HepG2 (cell line): ENCODE data around the gene POU2F2. TPM values are rescaled to one million over a fixed set of nuclear protein-coding genes. Genes with fewer than 3 reads are reported as not detected.
A peak's percentile ranks its signal among the peaks of the same experiment; 100 is the strongest.

Experiments used
- ATAC-seq: fragments of 200-7000 bp; cut with Tn5 transposase; 3 replicates; pipeline ENCODE4 v1.9.1; 2020; ENCODE audit warnings: mild to moderate bottlenecking, moderate library complexity
- BruUV-seq: library from RNA; stranded (reverse); fragments of 400-500 nt; replicated peaks from 2 replicates; lab custom pipeline; 2021; lab: Mats Ljungman, UMichigan
- CTCF ChIA-PET: fragments of 300-600 bp; formaldehyde crosslinking; extraction: SDS; loops from one replicate; lab custom pipeline; 2021; ENCODE audit warnings: low total read pairs, inconsistent platforms, low intra/inter-chr PET ratio; lab: Yijun Ruan, JAX
- POLR2A ChIA-PET: fragments of 350-600 bp; sonication (Branson Sonifier 250); formaldehyde crosslinking; loops from one replicate; lab custom pipeline; 2020; ENCODE audit warnings: antibody characterized with exemption, inconsistent platforms; lab: Yijun Ruan, JAX
- DNase-seq: peaks from one replicate; pipeline ENCODE4 v3.0.0-alpha.2; 2015; ENCODE audit warnings: low spot score
- FAIRE-seq: peaks from 3 replicates; lab custom pipeline; 2011; peaks lifted over from hg19 to GRCh38; lab: Jason Lieb, UNC
- H2AFZ ChIP-seq: one replicate; pipeline ENCODE4 v1.6.1; 2011; ENCODE audit warnings: low read length, inconsistent platforms
- H3K27ac ChIP-seq: fragments of 300-600 bp; 3 replicates; pipeline ENCODE4 v1.8.0; 2011; ENCODE audit warnings: mixed run types, mild to moderate bottlenecking, mixed read lengths, low read length, inconsistent platforms; ENCODE audit not compliant: insufficient read depth; ENCODE audit errors: extremely low read length
- H3K27me3 ChIP-seq, 2 experiments: fragments of 200-600 bp in 1 of 2; 2 replicates in 1 of 2; 3 replicates in 1 of 2; pipeline versions ENCODE4 v1.6.0 to v1.8.0; 2011; ENCODE audit warnings: low read length in 2 of 2, mild to moderate bottlenecking in 2 of 2, moderate library complexity in 2 of 2, inconsistent platforms in 1 of 2; ENCODE audit not compliant: insufficient read depth in 2 of 2, control insufficient read depth in 1 of 2
- H3K36me3 ChIP-seq, 2 experiments: fragments of 200-600 bp in 1 of 2; replicated peaks in 1 of 2; 2 replicates in 1 of 2; 3 replicates in 1 of 2; pipeline versions ENCODE4 v1.5.1 to v1.8.0; 2011; ENCODE audit warnings: low read length in 2 of 2, inconsistent platforms in 1 of 2; ENCODE audit not compliant: insufficient read depth in 2 of 2, control insufficient read depth in 1 of 2
- H3K4me1 ChIP-seq: 2 replicates; pipeline ENCODE4 v1.5.1; 2012; ENCODE audit warnings: low read length, inconsistent platforms; ENCODE audit not compliant: insufficient read depth
- H3K4me2 ChIP-seq: 2 replicates; pipeline ENCODE4 v1.6.0; 2011; ENCODE audit warnings: low read depth, low read length, inconsistent platforms
- H3K4me3 ChIP-seq, 3 experiments: fragments of 200-600 bp in 1 of 3; sonication (generic), shearing (Covaris generic) in 1 of 3; replicated peaks in 1 of 3; 2 replicates each; pipeline ENCODE4 v1.5.1; 2011 to 2016; ENCODE audit warnings: low read length in 3 of 3, inconsistent platforms in 2 of 3, low read depth in 2 of 3, mild to moderate bottlenecking in 2 of 3, control low read depth in 1 of 3, mixed read lengths in 1 of 3; ENCODE audit not compliant: insufficient read depth in 1 of 3
- H3K79me2 ChIP-seq: one replicate; pipeline ENCODE4 v1.6.1; 2011; ENCODE audit warnings: low read length, inconsistent platforms; ENCODE audit not compliant: insufficient read depth
- H3K9ac ChIP-seq: 2 replicates; pipeline ENCODE4 v1.6.0; 2011; ENCODE audit warnings: mild to moderate bottlenecking, low read depth, low read length, inconsistent platforms; ENCODE audit not compliant: insufficient read depth
- H3K9me3 ChIP-seq: 2 replicates; pipeline ENCODE4 v1.5.1; 2012; ENCODE audit warnings: mild to moderate bottlenecking, low read length
- H4K20me1 ChIP-seq: 2 replicates; pipeline ENCODE4 v1.6.0; 2011; ENCODE audit warnings: inconsistent platforms, mild to moderate bottlenecking, low read length, moderate library complexity; ENCODE audit not compliant: insufficient read depth
- WGBS: methylation state at CpG from one replicate; pipeline ENCODE4 v1.1.6; 2017; ENCODE audit warnings: low lambda C conversion rate; 5-methylcytosine and 5-hydroxymethylcytosine counted together
- in situ Hi-C: cut with HindIII; loops from 2 replicates; pipeline ENCODE4 v1.10.0; 2017; ENCODE audit warnings: low pct_unique_long_range_greater_than_20kb; ENCODE audit not compliant: extremely low pct_ligation_motif_present
- intact Hi-C: fragments of 100-400 bp; cut with micrococcal nuclease; formaldehyde crosslinking; loops from one replicate; pipeline ENCODE4 v1.10.0; 2022; ENCODE audit not compliant: unreplicated experiment
- polyA plus RNA-seq, 8 experiments: library from polyadenylated mRNA; depleted of rRNA in 3 of 8; stranded (reverse) in 7 of 8; unstranded in 1 of 8; fragments of >200 nt; fragmentation: Illumina TruSeq in 4 of 8; extraction: Trizol in 4 of 8; gene quantifications; 2 replicates each; pipeline versions ENCODE4 v1.2.1 to v1.2.3, GENCODE V29; 2011 to 2016; ENCODE audit warnings: low read depth in 4 of 8, missing spikeins in 1 of 8, mixed read lengths in 1 of 8; ENCODE audit not compliant: insufficient read depth in 1 of 8
- total RNA-seq, 5 experiments: library from RNA; depleted of rRNA; stranded (reverse); fragments of >200 nt; fragmentation: Illumina TruSeq; extraction: Trizol; gene quantifications; 2 replicates each; pipeline ENCODE4 v1.2.3, GENCODE V29; 2016; ENCODE audit warnings: low read depth in 1 of 5
- TF ChIP-seq, protein P1 (sequence below), 2 experiments: IDR thresholded peaks; 2 replicates each; pipeline ENCODE4 v1.6.1; 2011 to 2012; ENCODE audit warnings: low read length in 2 of 2, borderline replicate concordance in 1 of 2, low read depth in 1 of 2, mild to moderate bottlenecking in 1 of 2, moderate library complexity in 1 of 2
- TF ChIP-seq, protein P2 (sequence below): IDR thresholded peaks from 2 replicates; pipeline ENCODE4 v1.6.1; 2016; ENCODE audit warnings: mild to moderate bottlenecking, missing biosample characterization, missing genetic modification reagents

POU2F2 gene
- total and polyA plus RNA-seq, 2 of the 13 experiments (the other 11 are each of a cell fraction or from before 2014, with no cell fraction given), result 0.09 to 0.17 TPM

DNA sequence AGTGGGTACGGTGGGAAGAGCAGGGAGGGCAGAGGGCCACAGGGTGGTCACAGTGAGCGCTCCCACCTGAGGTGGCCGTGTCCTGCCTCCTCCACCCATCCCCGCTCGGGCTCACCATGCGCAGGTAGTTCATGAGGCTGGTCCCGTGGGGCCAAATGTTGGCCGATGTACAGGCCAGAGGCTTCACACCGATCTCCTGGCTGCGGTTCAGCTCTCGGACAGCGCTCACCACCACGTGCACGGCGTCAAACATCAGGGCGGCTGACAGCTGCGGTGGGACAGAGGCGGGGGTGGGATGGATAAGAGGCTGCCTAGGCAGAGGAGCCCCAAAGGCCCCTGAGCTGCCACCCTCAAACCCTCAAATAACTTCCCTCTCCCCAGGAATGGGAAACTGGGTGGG, 78.0 kb downstream of the POU2F2 start:
- no peak overlapping the region for H2AFZ ChIP-seq
- no peaks in the 10 kb centered on the region for H3K36me3 ChIP-seq
- in situ Hi-C loops, result no loop called here
- POLR2A ChIA-PET, result no interaction called here
- no peaks in the 10 kb centered on the region for H3K9me3 ChIP-seq
- TF ChIP-seq, protein P1, sequence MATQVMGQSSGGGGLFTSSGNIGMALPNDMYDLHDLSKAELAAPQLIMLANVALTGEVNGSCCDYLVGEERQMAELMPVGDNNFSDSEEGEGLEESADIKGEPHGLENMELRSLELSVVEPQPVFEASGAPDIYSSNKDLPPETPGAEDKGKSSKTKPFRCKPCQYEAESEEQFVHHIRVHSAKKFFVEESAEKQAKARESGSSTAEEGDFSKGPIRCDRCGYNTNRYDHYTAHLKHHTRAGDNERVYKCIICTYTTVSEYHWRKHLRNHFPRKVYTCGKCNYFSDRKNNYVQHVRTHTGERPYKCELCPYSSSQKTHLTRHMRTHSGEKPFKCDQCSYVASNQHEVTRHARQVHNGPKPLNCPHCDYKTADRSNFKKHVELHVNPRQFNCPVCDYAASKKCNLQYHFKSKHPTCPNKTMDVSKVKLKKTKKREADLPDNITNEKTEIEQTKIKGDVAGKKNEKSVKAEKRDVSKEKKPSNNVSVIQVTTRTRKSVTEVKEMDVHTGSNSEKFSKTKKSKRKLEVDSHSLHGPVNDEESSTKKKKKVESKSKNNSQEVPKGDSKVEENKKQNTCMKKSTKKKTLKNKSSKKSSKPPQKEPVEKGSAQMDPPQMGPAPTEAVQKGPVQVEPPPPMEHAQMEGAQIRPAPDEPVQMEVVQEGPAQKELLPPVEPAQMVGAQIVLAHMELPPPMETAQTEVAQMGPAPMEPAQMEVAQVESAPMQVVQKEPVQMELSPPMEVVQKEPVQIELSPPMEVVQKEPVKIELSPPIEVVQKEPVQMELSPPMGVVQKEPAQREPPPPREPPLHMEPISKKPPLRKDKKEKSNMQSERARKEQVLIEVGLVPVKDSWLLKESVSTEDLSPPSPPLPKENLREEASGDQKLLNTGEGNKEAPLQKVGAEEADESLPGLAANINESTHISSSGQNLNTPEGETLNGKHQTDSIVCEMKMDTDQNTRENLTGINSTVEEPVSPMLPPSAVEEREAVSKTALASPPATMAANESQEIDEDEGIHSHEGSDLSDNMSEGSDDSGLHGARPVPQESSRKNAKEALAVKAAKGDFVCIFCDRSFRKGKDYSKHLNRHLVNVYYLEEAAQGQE (IDR thresholded peaks at IDR 0.05; ENCODE audit: borderline replicate concordance in 1 of 2, low read depth in 1 of 2, low read length in 2 of 2), result 0 out of 4 replicates have a peak, but pooled peaks of 1 of the 2 experiments have one; percentile 13
- TF ChIP-seq, protein P2, sequence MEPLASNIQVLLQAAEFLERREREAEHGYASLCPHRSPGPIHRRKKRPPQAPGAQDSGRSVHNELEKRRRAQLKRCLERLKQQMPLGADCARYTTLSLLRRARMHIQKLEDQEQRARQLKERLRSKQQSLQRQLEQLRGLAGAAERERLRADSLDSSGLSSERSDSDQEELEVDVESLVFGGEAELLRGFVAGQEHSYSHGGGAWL (CRISPR knock-in tag), result no peak
- H4K20me1 ChIP-seq, result no peaks in the 10 kb centered on the region
- H3K27ac ChIP-seq, result no peak overlapping the region
- no peak overlapping the region for H3K9ac ChIP-seq
- no peak overlapping the region for H3K4me3 ChIP-seq
- H3K4me2 ChIP-seq, result no peak overlapping the region
- DNase-seq (no peak), ATAC-seq (no peak), FAIRE-seq (no peak)
- peaks cover 4% of the 10 kb centered on the region for H3K4me1 ChIP-seq
- no TSS peak for BruUV-seq
- H3K79me2 ChIP-seq, result no peaks in the 10 kb centered on the region
- CTCF ChIA-PET, result no interaction called here
- peaks cover 1 to 18% of the 10 kb centered on the region in 2 experiments; a peak in 2 of 5 replicates for H3K27me3 ChIP-seq
- intact Hi-C loops, result no loop called here
- WGBS, result 12% methylated on average over 4 of the region's 18 CpGs
